Transverse colon (tissue), 4 donors: ENCODE data around the gene MED10. TPM values are rescaled to one million over a fixed set of nuclear protein-coding genes. Genes with fewer than 3 reads are reported as not detected.

Experiments
- DNase-seq: peaks from one replicate; pipeline ENCODE4 v3.0.0-alpha.2; 2019
- H3K27ac ChIP-seq, 4 donors: fragments of 200-600 bp; sonication (generic); 2 replicates each; pipeline ENCODE4 v1.5.1; 2016 to 2018; ENCODE audit warnings: inconsistent platforms in 4 of 4
- H3K27me3 ChIP-seq: fragments of 200-600 bp; sonication (generic); 2 replicates; pipeline ENCODE4 v1.5.1; 2017; ENCODE audit warnings: inconsistent platforms
- H3K36me3 ChIP-seq, 4 donors: fragments of 200-600 bp; sonication (generic); 2 replicates each; pipeline ENCODE4 v1.5.1; 2017 to 2019; ENCODE audit warnings: inconsistent platforms in 4 of 4
- H3K4me1 ChIP-seq, 4 donors: fragments of 200-600 bp; sonication (generic); 2 replicates each; pipeline ENCODE4 v1.5.1; 2017 to 2020; ENCODE audit warnings: inconsistent platforms in 4 of 4
- H3K4me3 ChIP-seq, 4 donors: fragments of 200-600 bp; sonication (generic); 1 replicate in 1 of 4; 2 replicates in 3 of 4; pipeline versions ENCODE4 v1.5.1 to v1.6.1; 2017 to 2019; ENCODE audit warnings: inconsistent platforms in 4 of 4
- H3K9me3 ChIP-seq, 2 donors: fragments of 200-600 bp; sonication (generic); 2 replicates each; pipeline ENCODE4 v1.5.1; 2017 to 2019; ENCODE audit warnings: inconsistent platforms in 2 of 2
- EP300 ChIP-seq: sonication (generic); formaldehyde crosslinking; IDR thresholded peaks from one replicate; pipeline ENCODE4 v1.6.1; 2017; ENCODE audit warnings: antibody characterized with exemption, low read depth
- POLR2A ChIP-seq: fragments of 450-650 bp; IDR thresholded peaks from one replicate; pipeline ENCODE4 v1.6.1; 2016; ENCODE audit warnings: antibody characterized with exemption, mild to moderate bottlenecking, moderate library complexity
- POLR2AphosphoS5 ChIP-seq, 3 donors: sonication (generic); formaldehyde crosslinking; IDR thresholded peaks; one replicate each; pipeline ENCODE4 v1.6.1; 2016; ENCODE audit warnings: antibody characterized with exemption in 3 of 3
- WGBS, 2 donors: methylation state at CpG; one replicate each; pipeline ENCODE4 v1.1.5; 2018; ENCODE audit warnings: low coverage in 1 of 2; 5-methylcytosine and 5-hydroxymethylcytosine counted together
- in situ Hi-C, 4 donors: fragments of 200-750 bp; cut with MboI; loops; one replicate each; pipeline versions ENCODE4 v1.15.0 to v1.15.1; 2017; ENCODE audit warnings: low sequenced_read_pairs in 3 of 4, low pct_ligation_motif_present in 1 of 4, low pct_unique_long_range_greater_than_20kb in 1 of 4
- intact Hi-C: fragments of 100-400 bp; cut with DNase I; formaldehyde crosslinking; loops from one replicate; pipeline ENCODE4 v1.15.1; 2023; ENCODE audit warnings: low total_unique reads
- total RNA-seq, 4 donors: library from RNA; depleted of rRNA; stranded (reverse); fragments of >200 nt; gene quantifications; one replicate each; pipeline ENCODE4 v1.1.0, GENCODE V29; 2016
- TF ChIP-seq, protein P1 (sequence below), 5 experiments: fragments of 200-600 bp in 3 of 5; fragments of 450-650 bp in 2 of 5; sonication (generic) in 3 of 5; IDR thresholded peaks; 1 replicate in 2 of 5; 2 replicates in 3 of 5; pipeline ENCODE4 v1.5.1; 2016 to 2017; ENCODE audit warnings: antibody characterized with exemption in 5 of 5, inconsistent platforms in 3 of 5, mild to moderate bottlenecking in 2 of 5, moderate library complexity in 1 of 5

MED10 gene
- total RNA-seq, 4 donors from 2014 or later: 9.4 to 25.1 (median 19.6) TPM

DNA sequence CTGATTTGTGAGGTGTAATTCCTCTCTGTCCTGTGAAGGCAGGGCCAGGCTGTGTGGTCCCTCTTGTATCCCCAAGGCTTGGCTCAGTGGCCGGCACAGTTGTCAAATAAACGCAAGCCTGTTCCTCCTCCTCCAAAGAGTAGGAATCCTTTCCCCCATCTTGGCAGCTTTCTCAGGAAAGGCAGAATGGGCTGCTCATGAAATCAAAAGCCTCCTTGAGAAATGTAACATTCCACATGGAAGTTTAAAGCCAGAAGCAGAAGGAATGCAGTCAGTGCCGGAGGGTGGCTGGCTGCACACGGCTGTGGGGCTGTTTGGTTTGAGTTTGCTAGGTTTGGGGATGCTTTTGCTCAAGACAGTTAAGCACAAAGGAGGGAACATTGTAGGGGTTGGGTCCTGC, 34.5 kb upstream of the MED10 start:
- intact Hi-C loops: no loop called here
- Histone ChIP-seq H3K27ac (no peak overlapping the region), H3K4me1 (no peaks in the 10 kb centered on the region), H3K4me3 (no peak overlapping the region), H3K36me3 (no peaks in the 10 kb centered on the region), H3K9me3 (no peaks in the 10 kb centered on the region), H3K27me3 (no peaks in the 10 kb centered on the region)
- TF ChIP-seq POLR2A (no peak), POLR2AphosphoS5 (IDR thresholded peaks at IDR 0.05) (no peak), EP300 (no peak)
- TF ChIP-seq, protein P1, sequence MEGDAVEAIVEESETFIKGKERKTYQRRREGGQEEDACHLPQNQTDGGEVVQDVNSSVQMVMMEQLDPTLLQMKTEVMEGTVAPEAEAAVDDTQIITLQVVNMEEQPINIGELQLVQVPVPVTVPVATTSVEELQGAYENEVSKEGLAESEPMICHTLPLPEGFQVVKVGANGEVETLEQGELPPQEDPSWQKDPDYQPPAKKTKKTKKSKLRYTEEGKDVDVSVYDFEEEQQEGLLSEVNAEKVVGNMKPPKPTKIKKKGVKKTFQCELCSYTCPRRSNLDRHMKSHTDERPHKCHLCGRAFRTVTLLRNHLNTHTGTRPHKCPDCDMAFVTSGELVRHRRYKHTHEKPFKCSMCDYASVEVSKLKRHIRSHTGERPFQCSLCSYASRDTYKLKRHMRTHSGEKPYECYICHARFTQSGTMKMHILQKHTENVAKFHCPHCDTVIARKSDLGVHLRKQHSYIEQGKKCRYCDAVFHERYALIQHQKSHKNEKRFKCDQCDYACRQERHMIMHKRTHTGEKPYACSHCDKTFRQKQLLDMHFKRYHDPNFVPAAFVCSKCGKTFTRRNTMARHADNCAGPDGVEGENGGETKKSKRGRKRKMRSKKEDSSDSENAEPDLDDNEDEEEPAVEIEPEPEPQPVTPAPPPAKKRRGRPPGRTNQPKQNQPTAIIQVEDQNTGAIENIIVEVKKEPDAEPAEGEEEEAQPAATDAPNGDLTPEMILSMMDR (IDR thresholded peaks at IDR 0.05): no peak
- in situ Hi-C loops: no loop called here
- no peak for DNase-seq
- 61 to 64% methylated on average over 2 to 4 of the region's 4 CpGs for WGBS, 2 donors

DNA sequence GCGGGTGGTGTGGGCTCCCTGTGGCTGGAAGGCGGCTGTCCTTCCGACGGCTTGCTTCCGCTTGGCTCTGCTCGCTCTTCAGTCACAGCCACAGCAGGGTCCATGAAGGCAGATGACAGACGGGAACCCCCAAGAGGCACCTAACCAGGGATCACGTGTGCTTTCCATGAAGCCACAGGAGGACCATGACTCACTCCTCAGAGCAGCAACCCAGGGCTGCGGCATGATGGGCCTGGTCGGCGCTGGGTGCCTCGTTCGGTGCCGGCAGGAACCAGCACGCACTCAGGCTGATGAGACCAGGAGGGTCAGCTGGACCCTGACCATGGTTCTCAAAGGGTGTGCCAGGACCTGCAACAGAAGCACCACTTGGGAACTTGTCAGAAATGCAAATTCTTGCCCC, 32.8 kb upstream of the MED10 start:
- Histone ChIP-seq H3K27me3 (no peaks in the 10 kb centered on the region), H3K4me3 (no peak overlapping the region), H3K9me3 (no peaks in the 10 kb centered on the region), H3K27ac (no peak overlapping the region), H3K4me1 (no peaks in the 10 kb centered on the region), H3K36me3 (no peaks in the 10 kb centered on the region)
- in situ Hi-C loops: no loop called here
- DNase-seq: no peak
- 92 to 100% methylated on average over 5 to 15 of the region's 15 CpGs for WGBS, 2 donors
- intact Hi-C loops: no loop called here
- TF ChIP-seq EP300 (no peak), POLR2A (no peak), POLR2AphosphoS5 (IDR thresholded peaks at IDR 0.05) (no peak)
- TF ChIP-seq, protein P1 (IDR thresholded peaks at IDR 0.05): no peak

DNA sequence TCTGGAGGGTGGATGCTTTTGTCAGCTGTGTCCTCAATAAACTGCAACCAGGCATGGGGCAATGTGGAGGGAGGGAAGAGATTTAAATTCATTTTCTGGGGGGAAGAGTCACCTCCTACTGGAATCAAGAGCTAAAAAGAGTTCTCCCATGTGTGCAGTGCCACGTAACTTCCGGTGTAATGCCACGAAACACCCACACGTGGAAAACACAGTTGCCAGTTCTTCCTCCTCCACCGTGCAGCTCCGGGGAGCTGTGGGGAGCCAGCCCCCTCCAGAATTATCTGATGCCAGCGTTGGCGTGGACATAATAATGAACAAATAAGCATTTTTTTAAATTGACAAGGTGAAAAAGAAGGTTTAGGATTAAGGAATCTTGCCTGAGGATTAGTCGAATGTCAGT, 32.1 kb upstream of the MED10 start:
- TF ChIP-seq, protein P1 (IDR thresholded peaks at IDR 0.05): no peak
- no peak for TF ChIP-seq EP300
- TF ChIP-seq POLR2AphosphoS5 (IDR thresholded peaks at IDR 0.05): no peak
- TF ChIP-seq POLR2A: no peak
- no peak for DNase-seq
- 86 to 88% methylated on average over 7 to 9 of the region's 9 CpGs for WGBS, 2 donors
- Histone ChIP-seq H3K4me1 (no peaks in the 10 kb centered on the region), H3K27me3 (no peaks in the 10 kb centered on the region), H3K4me3 (no peak overlapping the region), H3K9me3 (no peaks in the 10 kb centered on the region), H3K36me3 (no peaks in the 10 kb centered on the region), H3K27ac (no peak overlapping the region)
- intact Hi-C loops (no loop called here), in situ Hi-C loops (no loop called here)

DNA sequence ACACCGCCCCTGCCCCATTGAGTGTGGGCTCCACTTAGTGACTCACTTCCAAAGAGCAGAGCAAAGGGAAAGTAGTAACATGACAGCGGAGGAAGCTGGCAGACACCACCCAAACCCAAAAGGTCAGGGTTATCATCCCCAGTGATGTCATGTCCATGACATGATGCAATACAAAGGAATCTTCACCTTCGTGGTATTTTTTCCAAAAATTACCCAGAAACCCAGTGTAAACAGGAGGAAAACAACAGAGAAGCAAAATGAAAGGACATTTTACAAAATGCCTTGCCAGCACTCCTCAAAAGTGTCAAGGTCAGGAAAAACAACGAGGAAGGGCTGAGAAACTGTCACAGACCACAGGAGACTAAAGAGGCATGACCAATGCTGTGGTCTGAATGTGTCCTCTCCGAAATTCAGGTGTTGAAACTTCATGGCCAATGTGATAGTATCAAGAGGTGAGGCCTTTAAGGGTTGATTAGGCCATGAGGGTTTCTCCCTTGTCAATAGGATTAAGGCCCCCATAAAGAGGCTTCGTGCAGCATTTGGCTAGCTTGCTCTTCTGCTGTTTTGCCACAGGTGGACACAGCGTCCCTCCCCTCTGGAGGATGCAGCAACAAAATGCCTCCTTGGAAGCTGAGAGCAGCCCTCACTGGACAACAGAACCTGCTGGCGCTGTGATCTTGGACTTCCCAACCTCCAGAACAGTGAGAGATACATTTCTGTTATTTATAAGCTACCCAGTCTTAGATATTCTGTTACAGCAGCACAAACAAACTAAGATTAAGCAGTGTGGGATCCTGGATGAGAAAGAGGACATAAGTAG, 30.5 kb upstream of the MED10 start:
- no peak for DNase-seq
- H3K36me3 ChIP-seq: no peaks in the 10 kb centered on the region
- H3K9me3 ChIP-seq: no peaks in the 10 kb centered on the region
- no peak overlapping the region for H3K27ac ChIP-seq
- no peaks in the 10 kb centered on the region for H3K4me1 ChIP-seq
- in situ Hi-C loops (no loop called here), intact Hi-C loops (no loop called here)
- H3K4me3 ChIP-seq: no peak overlapping the region
- TF ChIP-seq POLR2AphosphoS5 (IDR thresholded peaks at IDR 0.05): no peak
- TF ChIP-seq EP300: no peak
- TF ChIP-seq, protein P1 (IDR thresholded peaks at IDR 0.05): no peak
- TF ChIP-seq POLR2A: no peak
- no peaks in the 10 kb centered on the region for H3K27me3 ChIP-seq
- WGBS, 2 donors: 69 to 77% methylated on average over 4 to 8 of the region's 8 CpGs
